Activated CD8-positive, alpha-beta T cell treated with anti-CD3 and anti-CD28 coated beads for 36 hours (primary cell): ENCODE data around the gene MMP8. TPM values are rescaled to one million over a fixed set of nuclear protein-coding genes. Genes with fewer than 3 reads are reported as not detected.

ENCODE experiments used
- ATAC-seq: fragments of 200-7000 bp; cut with Tn5 transposase; one replicate; pipeline ENCODE4 v1.10.0; 2021; ENCODE audit warnings: mild to moderate bottlenecking, moderate library complexity
- CTCF ChIA-PET: fragments of 350-600 bp; sonication (Branson Sonifier 250); formaldehyde crosslinking; loops from one replicate; lab custom pipeline; 2021; ENCODE audit warnings: antibody characterized with exemption; lab: Charles Lee
- POLR2A ChIA-PET: fragments of 350-600 bp; sonication (Branson Sonifier 250); formaldehyde crosslinking; loops from one replicate; lab custom pipeline; 2021; ENCODE audit warnings: antibody characterized with exemption; lab: Charles Lee
- DNase-seq: peaks from one replicate; pipeline ENCODE4 v3.0.0-alpha.2; 2020
- H3K27ac Mint-ChIP-seq: one replicate; pipeline ENCODE4 v1.8.0; 2021; ENCODE audit warnings: mild to moderate bottlenecking, mixed read lengths
- H3K27me3 Mint-ChIP-seq: one replicate; pipeline ENCODE4 v1.8.0; 2021; ENCODE audit warnings: mixed read lengths
- H3K36me3 Mint-ChIP-seq: one replicate; pipeline ENCODE4 v1.8.0; 2021; ENCODE audit warnings: low read depth, mixed read lengths
- H3K4me1 Mint-ChIP-seq: one replicate; pipeline ENCODE4 v1.8.0; 2021; ENCODE audit warnings: low read depth, mixed read lengths
- H3K4me3 Mint-ChIP-seq: one replicate; pipeline ENCODE4 v1.8.0; 2021; ENCODE audit warnings: mild to moderate bottlenecking, moderate library complexity, mixed read lengths
- H3K9me3 Mint-ChIP-seq: one replicate; pipeline ENCODE4 v1.8.0; 2021; ENCODE audit warnings: mixed read lengths
- CTCF ChIP-seq: fragments of 200-600 bp; IDR thresholded peaks from one replicate; pipeline ENCODE4 v1.8.0; 2022; ENCODE audit warnings: antibody characterized with exemption, mild to moderate bottlenecking
- intact Hi-C: fragments of 100-400 bp; cut with micrococcal nuclease; formaldehyde crosslinking; loops from one replicate; pipeline ENCODE4 v1.10.0; 2022
- total RNA-seq, 2 experiments: library from RNA; stranded (reverse); gene quantifications; one replicate each; pipeline ENCODE4 v1.2.3, GENCODE V29; 2021

The MMP8 gene
- total RNA-seq, 2 experiments from 2014 or later: not detected

GRCh38 chr11:102695201-102695600 is 29.6 kb downstream of the MMP8 start:
- H3K4me3 Mint-ChIP-seq: no peak overlapping the region
- ChIA-PET CTCF (interaction anchor here (0.6 kb wide), 1 partner anchor 241 kb away, joined by 3 read pairs; no protein-coding TSS in a partner anchor), POLR2A (no interaction called here)
- peaks cover 9% of the 10 kb centered on the region for H3K27me3 Mint-ChIP-seq
- H3K9me3 Mint-ChIP-seq: no peaks in the 10 kb centered on the region
- H3K4me1 Mint-ChIP-seq: no peaks in the 10 kb centered on the region
- ATAC-seq: no peak
- no peak for DNase-seq
- H3K36me3 Mint-ChIP-seq: no peaks in the 10 kb centered on the region
- H3K27ac Mint-ChIP-seq: no peak overlapping the region
- TF ChIP-seq CTCF: no peak
- intact Hi-C loops: no loop called here

- DNase-seq (no peak), ATAC-seq (no peak)
- H3K36me3 Mint-ChIP-seq: no peaks in the 10 kb centered on the region
- no peak overlapping the region for H3K27ac Mint-ChIP-seq
- no peaks in the 10 kb centered on the region for H3K4me1 Mint-ChIP-seq
- ChIA-PET CTCF (interaction anchor here (0.6 to 1.2 kb wide), 4 partner anchors 11 to 172 kb away, joined by 3 to 4 read pairs (median 4); no protein-coding TSS in a partner anchor), POLR2A (interaction anchor here (0.6 kb wide), 1 partner anchor 611 kb away, joined by 3 read pairs; no protein-coding TSS in a partner anchor)
- TF ChIP-seq CTCF: no peak
- peaks cover 10% of the 10 kb centered on the region for H3K27me3 Mint-ChIP-seq
- intact Hi-C loops: no loop called here
- H3K9me3 Mint-ChIP-seq: no peaks in the 10 kb centered on the region
- H3K4me3 Mint-ChIP-seq: no peak overlapping the region
Measured at GRCh38 chr11:102685754-102686153, 39.0 kb downstream of the MMP8 start.

DNA sequence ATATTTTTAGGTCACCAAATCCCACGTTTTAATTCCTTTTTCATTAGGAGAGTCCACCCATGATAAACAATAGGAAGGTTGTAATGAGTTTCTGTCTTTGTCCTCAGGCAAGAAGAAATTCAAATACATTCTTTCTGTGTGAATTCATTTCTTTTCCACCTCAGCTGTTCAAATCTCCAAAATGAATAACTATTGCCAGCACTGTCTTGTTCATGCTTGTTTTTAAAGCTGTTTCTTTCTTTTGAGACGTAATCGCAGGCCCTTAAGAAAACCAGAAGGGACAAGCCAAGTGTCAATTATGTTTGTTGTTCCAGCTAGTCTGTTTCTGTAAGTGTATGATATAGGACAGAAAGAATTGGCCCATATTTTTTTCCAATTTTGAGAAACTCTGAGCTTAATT is 39.4 kb downstream of the MMP8 start:
- H3K4me3 Mint-ChIP-seq: no peak overlapping the region
- intact Hi-C loops: no loop called here

DNA sequence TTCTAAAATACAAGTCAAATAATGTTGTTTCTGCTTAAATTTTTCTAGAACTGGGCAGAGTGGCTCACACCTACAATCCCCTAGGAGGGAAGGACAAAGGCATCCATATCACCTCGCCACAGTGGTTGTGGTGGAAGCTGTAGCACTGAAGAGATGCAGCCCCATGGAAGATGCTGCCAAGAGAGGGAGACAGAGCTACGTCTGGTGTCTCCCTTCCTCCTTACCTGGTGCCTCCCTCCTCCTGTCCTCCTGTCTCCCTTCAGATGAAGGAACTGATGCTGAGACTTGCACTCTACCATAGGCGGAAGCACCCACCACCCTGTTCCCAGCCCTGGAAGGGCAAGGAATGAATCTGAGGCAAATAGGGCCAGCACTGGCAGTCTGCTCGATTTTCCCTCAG is 41.5 kb downstream of the MMP8 start:
- H3K9me3 Mint-ChIP-seq: no peaks in the 10 kb centered on the region
- no peak for TF ChIP-seq CTCF
- intact Hi-C loops: no loop called here
- H3K27me3 Mint-ChIP-seq: peaks cover 13% of the 10 kb centered on the region
- no peak for ATAC-seq
- H3K4me3 Mint-ChIP-seq: no peak overlapping the region
- POLR2A ChIA-PET: interaction anchor here (1.5 kb wide), 1 partner anchor 17 kb away, joined by 4 read pairs; no protein-coding TSS in a partner anchor
- no peaks in the 10 kb centered on the region for H3K36me3 Mint-ChIP-seq
- no peak overlapping the region for H3K27ac Mint-ChIP-seq
- CTCF ChIA-PET: no interaction called here
- no peak for DNase-seq
- no peaks in the 10 kb centered on the region for H3K4me1 Mint-ChIP-seq

More for the DNA sequence above, 39.4 kb downstream of the MMP8 start:
- DNase-seq (no peak), ATAC-seq (no peak)
- peaks cover 10% of the 10 kb centered on the region for H3K27me3 Mint-ChIP-seq
- no peak overlapping the region for H3K27ac Mint-ChIP-seq
- H3K4me1 Mint-ChIP-seq: no peaks in the 10 kb centered on the region
- TF ChIP-seq CTCF: no peak
- ChIA-PET POLR2A (interaction anchor here (0.6 kb wide), 1 partner anchor 611 kb away, joined by 3 read pairs; no protein-coding TSS in a partner anchor), CTCF (interaction anchor here (0.6 to 1.2 kb wide), 5 partner anchors 10 to 171 kb away, joined by 3 to 7 read pairs (median 4); no protein-coding TSS in a partner anchor)
- no peaks in the 10 kb centered on the region for H3K9me3 Mint-ChIP-seq
- H3K36me3 Mint-ChIP-seq: no peaks in the 10 kb centered on the region

DNA sequence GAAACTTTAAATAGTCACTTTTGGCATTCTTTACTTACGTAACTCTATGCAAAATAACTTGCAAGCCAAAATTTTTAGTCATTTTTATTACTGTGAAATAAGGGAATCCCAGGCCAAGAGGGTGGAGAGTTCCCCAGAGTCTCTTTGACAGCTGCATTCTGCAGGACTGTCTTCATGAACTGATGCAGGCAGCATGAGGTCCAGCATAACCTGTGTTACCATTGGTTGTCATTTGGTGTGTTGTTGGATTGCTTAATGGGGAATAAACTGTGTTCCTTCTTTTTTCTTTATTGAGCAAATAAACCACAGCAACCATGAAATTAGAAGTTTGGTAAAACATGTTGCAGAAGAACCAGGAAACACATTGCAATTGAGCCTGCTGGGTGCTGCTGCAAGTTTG is 43.8 kb downstream of the MMP8 start:
- CTCF ChIA-PET: interaction anchor here (0.6 kb wide), 1 partner anchor 338 kb away, joined by 3 read pairs; no protein-coding TSS in a partner anchor
- no peak for ATAC-seq
- intact Hi-C loops: no loop called here
- Mint-ChIP-seq H3K27me3 (peaks cover 14% of the 10 kb centered on the region), H3K4me1 (no peaks in the 10 kb centered on the region), H3K27ac (no peak overlapping the region), H3K9me3 (no peaks in the 10 kb centered on the region), H3K4me3 (no peak overlapping the region), H3K36me3 (no peaks in the 10 kb centered on the region)
- TF ChIP-seq CTCF: no peak
- POLR2A ChIA-PET: no interaction called here
- no peak for DNase-seq
